Erythroblast (primary cell): ENCODE data around the gene SPO11.

Experiments
- GATA1 ChIP-seq: IDR thresholded peaks from 2 replicates; pipeline ENCODE4 v1.6.1; 2011; ENCODE audit warnings: low read depth, mild to moderate bottlenecking, control low read depth, low read length, moderate library complexity
- POLR2A ChIP-seq: IDR thresholded peaks from 2 replicates; pipeline ENCODE4 v1.6.1; 2011; ENCODE audit warnings: mild to moderate bottlenecking, low read length

DNA sequence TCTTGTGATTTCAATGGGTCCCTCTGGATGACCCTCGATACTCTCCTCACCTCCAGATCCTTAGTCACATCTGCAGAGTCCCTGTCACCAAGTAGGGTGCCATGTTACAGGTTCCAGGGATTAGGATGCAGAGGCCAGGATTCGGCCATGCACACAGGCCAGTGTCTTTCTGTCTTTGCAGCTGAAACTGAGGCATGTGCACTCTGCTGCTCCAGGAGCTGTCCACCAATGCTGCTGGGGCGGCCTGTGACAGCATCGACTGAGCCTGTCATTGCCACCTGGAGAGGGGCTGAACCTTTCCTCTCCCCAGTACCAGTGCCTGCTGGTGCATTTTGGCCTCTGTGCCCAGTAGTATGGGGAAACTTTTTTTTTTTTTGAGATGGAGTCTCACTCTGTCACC, 57.2 kb downstream of the SPO11 start:
- TF ChIP-seq POLR2A, result no peak
- TF ChIP-seq GATA1, result no peak
